GM12878 (cell line): ENCODE data around the gene SBNO1. TPM values are rescaled to one million over a fixed set of nuclear protein-coding genes. Genes with fewer than 3 reads are reported as not detected.

Experiments
- CEBPB ChIP-seq, 2 experiments: fragments of 150-350 bp in 1 of 2; IDR thresholded peaks; 2 replicates each; pipeline ENCODE4 v1.6.1; 2012 to 2014; ENCODE audit warnings: low read depth in 2 of 2, low read length in 2 of 2, borderline replicate concordance in 1 of 2, inconsistent platforms in 1 of 2
- EED ChIP-seq: sonication (generic); IDR thresholded peaks from 2 replicates; pipeline ENCODE4 v1.6.1; 2016; ENCODE audit warnings: antibody characterized with exemption, low read depth
- EGR1 ChIP-seq, 2 experiments: IDR thresholded peaks; 1 replicate in 1 of 2; 2 replicates in 1 of 2; pipeline ENCODE4 v1.6.1; 2011 to 2012; ENCODE audit warnings: low read depth in 2 of 2, low read length in 2 of 2, borderline replicate concordance in 1 of 2, mild to moderate bottlenecking in 1 of 2, moderate library complexity in 1 of 2
- ESRRA ChIP-seq: IDR thresholded peaks from 2 replicates; pipeline ENCODE4 v1.6.1; 2012; ENCODE audit warnings: mild to moderate bottlenecking, low read length, improper control_type of control experiment
- ETV6 ChIP-seq, 2 experiments: fragments of 450-650 bp in 1 of 2; IDR thresholded peaks in 1 of 2; conservative IDR thresholded peaks in 1 of 2; 2 replicates each; pipeline ENCODE4 v1.6.1; 2014; ENCODE audit warnings: antibody characterized with exemption in 1 of 2, borderline replicate concordance in 1 of 2, low read depth in 1 of 2, mild to moderate bottlenecking in 1 of 2, moderate library complexity in 1 of 2
- GATAD2B ChIP-seq: fragments of 450-650 bp; conservative IDR thresholded peaks from 2 replicates; pipeline ENCODE4 v1.6.1; 2017; ENCODE audit warnings: low read depth, mild to moderate bottlenecking, moderate library complexity
- HDGF ChIP-seq: fragments of 450-650 bp; IDR thresholded peaks from 2 replicates; pipeline ENCODE4 v1.6.1; 2016; ENCODE audit warnings: antibody characterized with exemption
- IKZF1 ChIP-seq: fragments of 450-650 bp; conservative IDR thresholded peaks from 2 replicates; pipeline ENCODE4 v1.6.1; 2017; ENCODE audit warnings: antibody characterized with exemption, mild to moderate bottlenecking
- JUNB ChIP-seq: IDR thresholded peaks from 2 replicates; pipeline ENCODE4 v1.6.1; 2016; ENCODE audit warnings: antibody characterized with exemption, mild to moderate bottlenecking
- KLF5 ChIP-seq: fragments of 450-650 bp; IDR thresholded peaks from 2 replicates; pipeline ENCODE4 v1.6.1; 2014; ENCODE audit warnings: mild to moderate bottlenecking; ENCODE audit not compliant: partially characterized antibody
- NFYB ChIP-seq: IDR thresholded peaks from 2 replicates; pipeline ENCODE4 v1.6.1; 2011; ENCODE audit warnings: low read depth, mild to moderate bottlenecking, low read length, improper control_type of control experiment, moderate library complexity; ENCODE audit not compliant: insufficient read depth
- NKRF ChIP-seq: fragments of 450-650 bp; conservative IDR thresholded peaks from 2 replicates; pipeline ENCODE4 v1.6.1; 2017; ENCODE audit warnings: mild to moderate bottlenecking, moderate library complexity
- PBX3 ChIP-seq: IDR thresholded peaks from 2 replicates; pipeline ENCODE4 v1.6.1; 2011; ENCODE audit warnings: mild to moderate bottlenecking, low read depth, low read length, moderate library complexity; ENCODE audit not compliant: insufficient replicate concordance
- RAD21 ChIP-seq: IDR thresholded peaks from 2 replicates; pipeline ENCODE4 v1.6.1; 2011; ENCODE audit warnings: mild to moderate bottlenecking, low read depth, low read length, moderate library complexity; ENCODE audit not compliant: insufficient read depth
- RBBP5 ChIP-seq: fragments of 200-600 bp; sonication (generic); conservative IDR thresholded peaks from 2 replicates; pipeline ENCODE4 v1.6.1; 2016
- RELA ChIP-seq: fragments of 450-650 bp; IDR thresholded peaks from 2 replicates; pipeline ENCODE4 v1.8.0; 2014; ENCODE audit warnings: borderline replicate concordance; ENCODE audit not compliant: partially characterized antibody
- SKIL ChIP-seq: fragments of 450-650 bp; IDR thresholded peaks from 2 replicates; pipeline ENCODE4 v1.6.1; 2017; ENCODE audit warnings: mild to moderate bottlenecking, low read depth, inconsistent platforms; ENCODE audit not compliant: poor library complexity, severe bottlenecking
- SMARCA5 ChIP-seq: fragments of 450-650 bp; IDR thresholded peaks from 2 replicates; pipeline ENCODE4 v1.6.1; 2017; ENCODE audit warnings: mild to moderate bottlenecking
- SMC3 ChIP-seq: IDR thresholded peaks from 2 replicates; pipeline ENCODE4 v1.6.1; 2011; ENCODE audit warnings: low read length, improper control_type of control experiment, borderline replicate concordance
- SPI1 ChIP-seq: IDR thresholded peaks from 2 replicates; pipeline ENCODE4 v1.6.1; 2011; ENCODE audit warnings: low read depth, mild to moderate bottlenecking, low read length, moderate library complexity, borderline replicate concordance; ENCODE audit not compliant: insufficient read depth
- SREBF2 ChIP-seq: IDR thresholded peaks from 2 replicates; pipeline ENCODE4 v1.6.1; 2012; ENCODE audit warnings: mild to moderate bottlenecking, low read length
- SRF ChIP-seq, 2 experiments: IDR thresholded peaks; 2 replicates each; pipeline ENCODE4 v1.6.1; 2011; ENCODE audit warnings: low read depth in 2 of 2, low read length in 2 of 2, mild to moderate bottlenecking in 1 of 2, moderate library complexity in 1 of 2
- TBL1XR1 ChIP-seq: IDR thresholded peaks from 2 replicates; pipeline ENCODE4 v1.6.1; 2012; ENCODE audit warnings: low read depth, low read length, improper control_type of control experiment
- YBX1 ChIP-seq: fragments of 450-650 bp; IDR thresholded peaks from 2 replicates; pipeline ENCODE4 v1.6.1; 2016; ENCODE audit warnings: antibody characterized with exemption
- YY1 ChIP-seq: IDR thresholded peaks from 2 replicates; pipeline ENCODE4 v1.6.1; 2011; ENCODE audit warnings: low read depth, mild to moderate bottlenecking, low read length
- ZNF24 ChIP-seq: fragments of 450-650 bp; IDR thresholded peaks from 2 replicates; pipeline ENCODE4 v1.6.1; 2017; ENCODE audit warnings: antibody characterized with exemption, mild to moderate bottlenecking
- ZNF274 ChIP-seq: IDR thresholded peaks from one replicate; pipeline ENCODE4 v1.8.0; 2011; ENCODE audit not compliant: insufficient read length, insufficient read depth
- polyA plus RNA-seq, 11 experiments: library from polyadenylated mRNA; depleted of rRNA in 4 of 11; unstranded in 6 of 11; stranded (reverse) in 5 of 11; fragments of >200 nt; fragmentation: Nextera tagmentation in 4 of 11; fragmentation: Illumina TruSeq in 1 of 11; extraction: Ambion mirVana in 4 of 11; extraction: Trizol in 1 of 11; gene quantifications; 1 replicate in 1 of 11; 2 replicates in 10 of 11; pipeline versions ENCODE4 v1.2.1 to v1.2.3, GENCODE V29; 2011 to 2016; ENCODE audit warnings: inconsistent platforms in 2 of 11, missing spikeins in 2 of 11, low read depth in 1 of 11
- total RNA-seq, 4 experiments: library from RNA; depleted of rRNA in 3 of 4; stranded (reverse); fragments of >200 nt in 3 of 4; fragmentation: Illumina TruSeq in 1 of 4; extraction: Trizol in 1 of 4; gene quantifications; 2 replicates each; pipeline versions ENCODE4 v1.2.1 to v1.2.3, GENCODE V29; 2013 to 2021

SBNO1 gene
- total and polyA plus RNA-seq, 10 of the 15 experiments (the other 5 are each of a cell fraction or from before 2014, with no cell fraction given) = 7.5 to 39.7 (median 20.9) TPM

GRCh38 chr12:123271001-123271668 lies 93.5 kb downstream of the SBNO1 start (continued):
- TF ChIP-seq NKRF = peak; percentile 23
- no peak for TF ChIP-seq ZNF24
- TF ChIP-seq TBL1XR1 = no peak
- no peak for TF ChIP-seq KLF5
- peak; percentile 29; the same call in 1 of the 2 replicates for TF ChIP-seq IKZF1
- TF ChIP-seq GATAD2B = peak; percentile 47
- peak; percentile 64; the same call in 1 of the 2 replicates for TF ChIP-seq YY1
- TF ChIP-seq SREBF2 = no peak
- no peak for TF ChIP-seq ESRRA
- TF ChIP-seq RELA = no peak
- no peak for TF ChIP-seq NFYB
- TF ChIP-seq SKIL = no peak
- TF ChIP-seq SRF (IDR thresholded peaks at IDR 0.05; ENCODE audit: low read depth in 2 of 2, low read length in 2 of 2) = 0 out of 4 replicates have a peak, but pooled peaks of 1 of the 2 experiments have one; percentile 16
- no peak for TF ChIP-seq PBX3
- no peak for TF ChIP-seq SPI1
- TF ChIP-seq JUNB = no peak
- no peak for TF ChIP-seq CEBPB (IDR thresholded peaks at IDR 0.05; ENCODE audit: borderline replicate concordance in 1 of 2, low read depth in 2 of 2, low read length in 2 of 2)
- TF ChIP-seq HDGF = no peak
- no peak for TF ChIP-seq YBX1
- TF ChIP-seq ZNF274 = no peak
- peak; percentile 95 for TF ChIP-seq SMARCA5
- TF ChIP-seq SMC3 = peak; percentile 38; the same call in 1 of the 2 replicates
- peak in 1 of 2 experiments; percentile 70; a peak in 1 of 3 replicates for TF ChIP-seq EGR1 (IDR thresholded peaks at IDR 0.05; ENCODE audit: borderline replicate concordance in 1 of 2, low read depth in 2 of 2, low read length in 2 of 2)
- TF ChIP-seq RAD21 = peak; percentile 74
- TF ChIP-seq EED = no peak
- TF ChIP-seq RBBP5 = no peak
- TF ChIP-seq ETV6 (conservative IDR thresholded peaks at IDR 0.05 in 1 of 2, IDR thresholded peaks at IDR 0.05 in 1 of 2; ENCODE audit: borderline replicate concordance in 1 of 2, low read depth in 1 of 2) = no peak
